HL-60 (cell line): ENCODE data around the gene SPINDOC.

Experiments used
- DNase-seq, 2 experiments: peaks; one replicate each; pipeline ENCODE4 v3.0.0-alpha.2; 2010 to 2020; ENCODE audit warnings: low read depth in 1 of 2, low spot score in 1 of 2
- H3K27ac ChIP-seq: fragments of 250-450 bp; sonication (Bioruptor Pico); replicated peaks from 2 replicates; pipeline ENCODE4 v1.5.1; 2020; ENCODE audit warnings: mild to moderate bottlenecking, moderate library complexity
- H3K27me3 ChIP-seq: fragments of 250-450 bp; sonication (Bioruptor Pico); 2 replicates; pipeline ENCODE4 v1.5.1; 2021; ENCODE audit warnings: mild to moderate bottlenecking, moderate library complexity; ENCODE audit not compliant: insufficient read depth, poor library complexity, severe bottlenecking
- H3K4me3 ChIP-seq: replicated peaks from 2 replicates; pipeline ENCODE4 v1.5.1; 2011; ENCODE audit warnings: mild to moderate bottlenecking, control low read depth, low read length; ENCODE audit not compliant: insufficient read depth
- GABPA ChIP-seq: IDR thresholded peaks from 2 replicates; pipeline ENCODE4 v1.6.1; 2012; ENCODE audit warnings: low read depth
- POLR2AphosphoS5 ChIP-seq: IDR thresholded peaks from 2 replicates; pipeline ENCODE4 v1.6.1; 2012; ENCODE audit warnings: low read depth
- SPI1 ChIP-seq: IDR thresholded peaks from 2 replicates; pipeline ENCODE4 v1.6.1; 2012; ENCODE audit warnings: low read depth, mild to moderate bottlenecking, borderline replicate concordance
- TF ChIP-seq, protein P1 (sequence below): IDR thresholded peaks from 2 replicates; pipeline ENCODE4 v1.6.1; 2012; ENCODE audit warnings: low read depth; ENCODE audit not compliant: insufficient replicate concordance
- TF ChIP-seq, protein P2 (sequence below): IDR thresholded peaks from one replicate; pipeline ENCODE4 v1.5.1; 2011; ENCODE audit warnings: low read length, control low read depth, inconsistent platforms; ENCODE audit not compliant: insufficient read depth

Gene SPINDOC

DNA sequence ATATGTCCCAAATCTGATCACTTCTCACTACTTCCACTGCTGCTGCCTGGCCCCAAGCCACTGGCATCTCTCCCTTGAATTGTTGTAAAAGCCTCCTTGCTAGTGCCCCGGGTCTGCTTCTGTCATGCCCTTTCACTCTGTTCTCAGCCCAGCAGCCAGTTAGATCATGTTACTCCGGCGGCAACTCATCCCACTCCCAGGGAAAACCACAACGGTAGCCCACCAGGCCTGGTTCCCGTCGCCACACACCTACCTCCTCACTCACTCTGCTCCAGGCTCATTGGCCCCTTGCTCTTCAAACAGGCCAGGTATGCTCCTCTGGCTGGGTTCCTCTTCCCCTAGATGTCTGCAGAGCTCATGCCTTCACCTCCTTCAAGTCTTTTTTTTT lies 21.9 kb downstream of the SPINDOC start:
- TF ChIP-seq POLR2AphosphoS5 (no peak), SPI1 (no peak), GABPA (no peak)
- TF ChIP-seq, protein P1, sequence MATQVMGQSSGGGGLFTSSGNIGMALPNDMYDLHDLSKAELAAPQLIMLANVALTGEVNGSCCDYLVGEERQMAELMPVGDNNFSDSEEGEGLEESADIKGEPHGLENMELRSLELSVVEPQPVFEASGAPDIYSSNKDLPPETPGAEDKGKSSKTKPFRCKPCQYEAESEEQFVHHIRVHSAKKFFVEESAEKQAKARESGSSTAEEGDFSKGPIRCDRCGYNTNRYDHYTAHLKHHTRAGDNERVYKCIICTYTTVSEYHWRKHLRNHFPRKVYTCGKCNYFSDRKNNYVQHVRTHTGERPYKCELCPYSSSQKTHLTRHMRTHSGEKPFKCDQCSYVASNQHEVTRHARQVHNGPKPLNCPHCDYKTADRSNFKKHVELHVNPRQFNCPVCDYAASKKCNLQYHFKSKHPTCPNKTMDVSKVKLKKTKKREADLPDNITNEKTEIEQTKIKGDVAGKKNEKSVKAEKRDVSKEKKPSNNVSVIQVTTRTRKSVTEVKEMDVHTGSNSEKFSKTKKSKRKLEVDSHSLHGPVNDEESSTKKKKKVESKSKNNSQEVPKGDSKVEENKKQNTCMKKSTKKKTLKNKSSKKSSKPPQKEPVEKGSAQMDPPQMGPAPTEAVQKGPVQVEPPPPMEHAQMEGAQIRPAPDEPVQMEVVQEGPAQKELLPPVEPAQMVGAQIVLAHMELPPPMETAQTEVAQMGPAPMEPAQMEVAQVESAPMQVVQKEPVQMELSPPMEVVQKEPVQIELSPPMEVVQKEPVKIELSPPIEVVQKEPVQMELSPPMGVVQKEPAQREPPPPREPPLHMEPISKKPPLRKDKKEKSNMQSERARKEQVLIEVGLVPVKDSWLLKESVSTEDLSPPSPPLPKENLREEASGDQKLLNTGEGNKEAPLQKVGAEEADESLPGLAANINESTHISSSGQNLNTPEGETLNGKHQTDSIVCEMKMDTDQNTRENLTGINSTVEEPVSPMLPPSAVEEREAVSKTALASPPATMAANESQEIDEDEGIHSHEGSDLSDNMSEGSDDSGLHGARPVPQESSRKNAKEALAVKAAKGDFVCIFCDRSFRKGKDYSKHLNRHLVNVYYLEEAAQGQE = no peak
- TF ChIP-seq, protein P2, sequence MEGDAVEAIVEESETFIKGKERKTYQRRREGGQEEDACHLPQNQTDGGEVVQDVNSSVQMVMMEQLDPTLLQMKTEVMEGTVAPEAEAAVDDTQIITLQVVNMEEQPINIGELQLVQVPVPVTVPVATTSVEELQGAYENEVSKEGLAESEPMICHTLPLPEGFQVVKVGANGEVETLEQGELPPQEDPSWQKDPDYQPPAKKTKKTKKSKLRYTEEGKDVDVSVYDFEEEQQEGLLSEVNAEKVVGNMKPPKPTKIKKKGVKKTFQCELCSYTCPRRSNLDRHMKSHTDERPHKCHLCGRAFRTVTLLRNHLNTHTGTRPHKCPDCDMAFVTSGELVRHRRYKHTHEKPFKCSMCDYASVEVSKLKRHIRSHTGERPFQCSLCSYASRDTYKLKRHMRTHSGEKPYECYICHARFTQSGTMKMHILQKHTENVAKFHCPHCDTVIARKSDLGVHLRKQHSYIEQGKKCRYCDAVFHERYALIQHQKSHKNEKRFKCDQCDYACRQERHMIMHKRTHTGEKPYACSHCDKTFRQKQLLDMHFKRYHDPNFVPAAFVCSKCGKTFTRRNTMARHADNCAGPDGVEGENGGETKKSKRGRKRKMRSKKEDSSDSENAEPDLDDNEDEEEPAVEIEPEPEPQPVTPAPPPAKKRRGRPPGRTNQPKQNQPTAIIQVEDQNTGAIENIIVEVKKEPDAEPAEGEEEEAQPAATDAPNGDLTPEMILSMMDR = no peak
- H3K27ac ChIP-seq = no peak overlapping the region
- H3K4me3 ChIP-seq = no peak overlapping the region
- no peak for DNase-seq
- H3K27me3 ChIP-seq = no peaks in the 10 kb centered on the region

DNA sequence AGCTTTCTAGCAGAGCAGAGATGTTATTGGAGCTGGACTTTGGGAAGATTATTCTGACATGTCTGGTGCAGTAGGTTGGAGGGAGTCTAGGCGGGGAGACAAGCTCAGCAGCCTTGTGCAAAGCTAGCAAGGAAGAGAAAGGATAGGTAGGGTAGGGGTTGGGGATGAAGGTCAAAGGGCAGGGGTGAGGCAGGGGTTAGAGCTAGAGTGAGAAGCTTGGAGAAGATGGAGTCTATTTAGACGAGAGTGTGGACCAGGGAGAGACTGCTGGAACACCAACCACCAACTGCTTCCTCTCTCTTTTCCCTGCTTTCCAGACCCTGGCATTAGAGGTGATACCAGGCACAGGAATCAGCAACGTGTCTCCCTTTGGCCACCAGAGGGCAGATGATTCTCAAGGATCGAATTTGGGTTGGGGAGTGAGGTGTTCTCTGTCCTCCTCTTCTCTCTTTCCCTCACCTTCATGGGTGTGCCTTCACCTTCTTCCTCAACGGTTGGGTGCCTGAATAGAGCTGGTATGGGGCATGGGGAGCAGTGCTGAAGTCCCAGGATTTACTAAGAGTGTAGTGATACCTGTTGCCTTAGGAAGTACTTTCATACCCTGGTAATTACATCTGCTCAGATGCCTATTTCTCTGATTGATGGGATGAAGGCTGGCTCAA lies 23.9 kb downstream of the SPINDOC start:
- TF ChIP-seq, protein P1 = no peak
- TF ChIP-seq, protein P2 = peak; percentile 88

DNA sequence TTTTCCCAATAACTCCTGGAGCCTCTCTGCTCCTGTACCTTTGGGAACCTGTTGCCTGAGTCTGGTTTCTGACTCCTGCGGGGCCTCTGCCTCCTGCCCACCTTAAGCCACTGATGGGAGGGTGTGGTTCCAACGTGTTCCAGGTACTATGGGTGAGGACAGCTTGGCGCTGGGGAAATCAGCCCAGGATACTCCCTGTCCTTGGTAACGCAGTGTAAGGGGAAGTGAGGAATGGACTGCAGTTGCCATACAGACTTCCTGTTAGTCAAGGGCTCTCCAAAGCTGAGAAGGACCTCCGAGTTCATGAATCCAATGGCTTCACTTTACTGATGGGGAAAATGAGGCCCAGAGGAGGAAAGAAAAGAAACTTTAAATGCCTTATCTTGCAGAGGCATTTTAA lies 24.5 kb downstream of the SPINDOC start:
- Histone ChIP-seq H3K4me3 (no peak overlapping the region), H3K27me3 (no peaks in the 10 kb centered on the region), H3K27ac (peak overlapping the region; percentile 38)
- TF ChIP-seq, protein P1 = no peak
- TF ChIP-seq, protein P2 = no peak
- TF ChIP-seq SPI1 = peak; percentile 86
- no peak for TF ChIP-seq POLR2AphosphoS5
- peak; percentile 48 to 66 for DNase-seq

More for the DNA sequence above, 23.9 kb downstream of the SPINDOC start:
- H3K4me3 ChIP-seq = no peak overlapping the region
- DNase-seq = peak; percentile 65 to 71
- no peaks in the 10 kb centered on the region for H3K27me3 ChIP-seq
- peak overlapping the region; percentile 38 for H3K27ac ChIP-seq
